MM.1S (cell line): Measurements from ENCODE around the gene SLC38A10.

Source experiments
- DNase-seq: peaks from one replicate; pipeline ENCODE4 v3.0.0-alpha.2; 2015
- H2AFZ ChIP-seq: fragments of 300-600 bp; sonication (generic); 2 replicates; pipeline ENCODE4 v1.6.0; 2016; ENCODE audit warnings: antibody characterized with exemption, low read length
- H3F3A ChIP-seq: fragments of 300-600 bp; sonication (generic); 2 replicates; pipeline ENCODE4 v1.6.1; 2016; ENCODE audit warnings: mild to moderate bottlenecking, antibody characterized with exemption, low read length, moderate library complexity, mixed read lengths; ENCODE audit not compliant: insufficient read depth
- H3K27ac ChIP-seq: fragments of 300-600 bp; sonication (generic); 2 replicates; pipeline ENCODE4 v1.5.1; 2016; ENCODE audit warnings: mild to moderate bottlenecking, low read length
- H3K27me3 ChIP-seq: fragments of 300-600 bp; sonication (generic); replicated peaks from 2 replicates; pipeline ENCODE4 v1.6.0; 2016; ENCODE audit warnings: low read length; ENCODE audit not compliant: insufficient read depth
- H3K36me3 ChIP-seq: fragments of 300-600 bp; sonication (generic); replicated peaks from 2 replicates; pipeline ENCODE4 v1.6.1; 2016; ENCODE audit warnings: mild to moderate bottlenecking, low read length, mixed read lengths; ENCODE audit not compliant: insufficient read depth
- H3K4me1 ChIP-seq: fragments of 300-600 bp; sonication (generic); 2 replicates; pipeline ENCODE4 v1.6.1; 2016; ENCODE audit warnings: low read length, mixed read lengths
- H3K4me2 ChIP-seq: fragments of 300-600 bp; sonication (generic); 2 replicates; pipeline ENCODE4 v1.6.0; 2016; ENCODE audit warnings: low read depth, low read length
- H3K4me3 ChIP-seq: fragments of 300-600 bp; sonication (generic); 2 replicates; pipeline ENCODE4 v1.5.1; 2016; ENCODE audit warnings: low read length, mixed read lengths
- H3K79me2 ChIP-seq: fragments of 300-600 bp; sonication (generic); 2 replicates; pipeline ENCODE4 v1.6.1; 2016; ENCODE audit warnings: mixed run types, low read length, mixed read lengths
- H3K9ac ChIP-seq: fragments of 300-600 bp; sonication (generic); 2 replicates; pipeline ENCODE4 v1.6.1; 2016; ENCODE audit warnings: low read length, mixed read lengths
- H3K9me2 ChIP-seq: fragments of 300-600 bp; sonication (generic); replicated peaks from 2 replicates; pipeline ENCODE4 v1.6.1; 2016; ENCODE audit warnings: mild to moderate bottlenecking, low read length, mixed read lengths; ENCODE audit not compliant: insufficient read depth
- H3K9me3 ChIP-seq: fragments of 300-600 bp; sonication (generic); replicated peaks from 2 replicates; pipeline ENCODE4 v1.6.1; 2016; ENCODE audit warnings: mild to moderate bottlenecking, low read length, mixed read lengths; ENCODE audit not compliant: insufficient read depth
- H4K20me1 ChIP-seq: fragments of 300-600 bp; sonication (generic); 2 replicates; pipeline ENCODE4 v1.6.1; 2016; ENCODE audit warnings: mild to moderate bottlenecking, low read length, moderate library complexity, mixed read lengths; ENCODE audit not compliant: insufficient read depth
- EZH2 ChIP-seq: fragments of 300-600 bp; sonication (generic); optimal IDR thresholded peaks from 2 replicates; pipeline ENCODE3; 2017; ENCODE audit warnings: low read depth, mild to moderate bottlenecking, antibody characterized with exemption, low read length, mixed read lengths
- EZH2phosphoT487 ChIP-seq: fragments of 300-600 bp; sonication (generic); IDR thresholded peaks from 2 replicates; pipeline ENCODE4 v1.6.1; 2018; ENCODE audit warnings: antibody characterized with exemption, low read length
- TF ChIP-seq, protein P1 (sequence below): fragments of 300-600 bp; sonication (generic); IDR thresholded peaks from 2 replicates; pipeline ENCODE4 v1.5.1; 2016; ENCODE audit warnings: antibody characterized with exemption, low read length, mixed read lengths

Gene SLC38A10

DNA sequence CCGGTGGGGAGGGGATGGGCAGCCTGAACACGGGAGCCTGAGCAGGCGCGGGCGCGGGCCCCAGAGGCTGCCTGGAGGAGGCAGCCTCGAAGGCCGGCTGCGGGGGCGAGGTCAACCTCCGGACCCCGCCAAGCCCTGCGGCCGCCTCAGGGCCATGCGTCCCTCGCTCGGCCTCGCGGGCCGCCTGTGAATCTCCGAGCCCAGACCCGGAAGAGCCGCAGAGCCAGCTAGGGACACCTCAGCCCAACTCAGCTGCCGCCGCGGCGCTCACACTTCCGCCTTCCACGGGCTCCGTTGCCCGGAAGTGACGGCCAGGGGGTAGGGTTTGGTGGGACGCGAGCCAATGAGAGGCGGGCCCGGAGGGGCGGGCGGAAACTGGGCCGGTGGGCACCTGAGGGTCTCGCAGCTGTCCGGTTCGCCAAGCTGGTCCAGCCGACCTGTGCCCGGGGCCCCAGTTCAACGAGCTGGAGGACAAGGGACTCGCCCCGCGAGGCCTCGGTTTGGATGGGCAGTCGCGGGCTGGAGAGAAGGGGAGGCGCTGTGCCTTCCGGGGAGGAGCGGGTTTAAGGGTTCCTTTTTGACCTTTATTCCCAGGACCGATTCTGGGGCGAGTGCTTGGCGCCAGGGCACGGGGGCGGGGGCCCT is at the start of gene SLC38A10:
TSS of gene SLC38A10 (minus strand) at position 277 of the 645 bp plus-strand sequence. CDS start 386 bp downstream, outside the sequence.
- peak within 1 kb of the TSS; percentile 89 for H3K4me3 ChIP-seq
- peak within 1 kb of the TSS; percentile 62; the same call in 1 of the 2 replicates for H3K27ac ChIP-seq
- H3K9ac ChIP-seq, result peak within 1 kb of the TSS; percentile 96
- no peaks in the 10 kb centered on the region for H3K9me3 ChIP-seq
- peak within 1 kb of the TSS; percentile 88 for H2AFZ ChIP-seq
- H3K4me1 ChIP-seq, result no peaks in the 10 kb centered on the region; the same call in 1 of the 2 replicates
- no peak for TF ChIP-seq EZH2phosphoT487
- TF ChIP-seq EZH2, result no peak
- TF ChIP-seq, protein P1, sequence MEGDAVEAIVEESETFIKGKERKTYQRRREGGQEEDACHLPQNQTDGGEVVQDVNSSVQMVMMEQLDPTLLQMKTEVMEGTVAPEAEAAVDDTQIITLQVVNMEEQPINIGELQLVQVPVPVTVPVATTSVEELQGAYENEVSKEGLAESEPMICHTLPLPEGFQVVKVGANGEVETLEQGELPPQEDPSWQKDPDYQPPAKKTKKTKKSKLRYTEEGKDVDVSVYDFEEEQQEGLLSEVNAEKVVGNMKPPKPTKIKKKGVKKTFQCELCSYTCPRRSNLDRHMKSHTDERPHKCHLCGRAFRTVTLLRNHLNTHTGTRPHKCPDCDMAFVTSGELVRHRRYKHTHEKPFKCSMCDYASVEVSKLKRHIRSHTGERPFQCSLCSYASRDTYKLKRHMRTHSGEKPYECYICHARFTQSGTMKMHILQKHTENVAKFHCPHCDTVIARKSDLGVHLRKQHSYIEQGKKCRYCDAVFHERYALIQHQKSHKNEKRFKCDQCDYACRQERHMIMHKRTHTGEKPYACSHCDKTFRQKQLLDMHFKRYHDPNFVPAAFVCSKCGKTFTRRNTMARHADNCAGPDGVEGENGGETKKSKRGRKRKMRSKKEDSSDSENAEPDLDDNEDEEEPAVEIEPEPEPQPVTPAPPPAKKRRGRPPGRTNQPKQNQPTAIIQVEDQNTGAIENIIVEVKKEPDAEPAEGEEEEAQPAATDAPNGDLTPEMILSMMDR, result no peak
- DNase-seq, result peak; percentile 89
- H3K4me2 ChIP-seq, result peak within 1 kb of the TSS; percentile 97
- peaks cover 21% of the 10 kb centered on the region for H3K27me3 ChIP-seq
- H3K36me3 ChIP-seq, result no peaks in the 10 kb centered on the region
- no peaks in the 10 kb centered on the region for H4K20me1 ChIP-seq
- H3K79me2 ChIP-seq, result peaks cover 46% of the 10 kb centered on the region
- no peaks in the 10 kb centered on the region for H3K9me2 ChIP-seq
- peaks cover 7% of the 10 kb centered on the region for H3F3A ChIP-seq

DNA sequence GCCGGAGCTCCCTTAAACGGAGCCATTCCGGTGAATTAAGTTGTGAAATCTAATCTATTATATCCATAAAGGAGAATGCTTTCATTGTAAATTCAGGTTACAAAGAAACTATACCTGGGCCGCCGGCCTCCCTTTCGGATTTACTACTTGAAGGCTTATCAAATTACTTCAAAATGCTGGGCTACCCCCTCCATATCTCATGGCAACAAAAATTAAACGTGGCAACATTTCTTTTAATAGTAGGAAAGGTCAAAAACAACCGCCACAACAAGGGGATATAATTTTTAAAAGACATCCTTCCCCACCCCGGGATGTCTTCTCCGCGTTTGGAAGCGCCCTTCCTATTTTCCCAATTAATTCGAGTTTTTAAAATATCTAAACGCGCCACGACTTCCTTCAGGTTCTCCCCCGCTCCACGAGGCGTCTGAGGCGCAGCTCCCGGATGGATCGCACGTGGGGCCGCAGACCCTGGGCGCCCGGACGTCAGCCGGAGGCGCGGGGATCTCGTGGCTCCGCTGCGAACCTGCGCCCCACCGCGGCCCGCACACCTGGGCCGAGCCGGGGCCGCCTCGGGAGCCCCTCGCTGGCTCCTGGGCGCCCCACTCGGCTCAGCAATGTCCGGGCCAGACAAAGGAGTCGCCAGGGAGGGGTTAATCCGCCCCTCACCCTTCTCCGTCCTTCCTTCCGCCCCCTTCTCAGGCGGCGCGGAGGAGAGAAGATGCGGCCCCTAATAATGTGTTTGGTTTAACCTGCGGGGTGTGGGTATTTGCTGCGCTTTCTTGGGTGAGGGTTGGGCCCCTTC is 47.4 kb upstream of the SLC38A10 start:
- H3K27ac ChIP-seq, result no peak overlapping the region

DNA sequence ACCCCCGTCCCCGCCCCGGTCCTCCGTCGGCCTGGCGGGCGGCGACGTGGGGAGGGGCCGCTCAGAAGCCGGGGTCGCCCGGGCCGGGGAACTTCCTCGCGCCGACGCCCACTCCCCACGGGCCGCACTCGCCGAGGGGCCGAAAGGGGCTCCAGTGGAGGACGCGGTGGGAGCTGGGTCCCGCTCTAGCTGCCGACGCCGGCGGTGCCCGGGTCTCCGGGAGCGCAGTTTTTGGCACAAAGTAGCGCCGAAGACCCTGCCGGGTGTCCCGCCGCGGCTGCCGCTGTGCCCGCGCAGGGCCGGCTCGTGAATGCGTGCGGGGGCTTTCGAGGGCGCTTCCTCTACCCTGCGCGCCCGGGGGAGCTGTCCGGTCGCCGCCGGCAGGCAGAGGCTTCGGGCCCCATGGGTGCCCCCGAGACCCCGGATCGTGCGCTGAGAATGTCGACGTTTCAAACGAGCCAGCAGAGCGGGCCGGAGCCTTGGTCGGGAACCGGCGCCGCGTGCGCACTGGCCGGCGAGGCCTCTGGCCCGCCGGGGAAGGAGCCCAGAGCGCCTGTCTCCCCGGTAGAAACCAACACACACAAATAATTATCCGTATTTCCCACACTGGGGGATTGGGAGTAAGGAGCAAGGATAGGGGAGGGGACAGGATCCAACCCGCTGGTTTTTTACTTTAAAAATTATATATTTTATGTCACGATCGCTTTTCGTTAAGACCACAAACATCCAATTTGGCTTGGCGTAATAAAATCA is 46.6 kb upstream of the SLC38A10 start:
- no peaks in the 10 kb centered on the region for H3K9me3 ChIP-seq
- H3K9ac ChIP-seq, result no peak overlapping the region
- H2AFZ ChIP-seq, result no peak overlapping the region
- H3K36me3 ChIP-seq, result no peaks in the 10 kb centered on the region
- no peak overlapping the region for H3K27ac ChIP-seq
- no peaks in the 10 kb centered on the region for H4K20me1 ChIP-seq
- peaks cover 7% of the 10 kb centered on the region; the same call in 1 of the 2 replicates for H3K4me1 ChIP-seq
- H3K4me3 ChIP-seq, result no peak overlapping the region
- no peak for DNase-seq
- TF ChIP-seq EZH2, result no peak
- TF ChIP-seq, protein P1, result no peak
- no peak for TF ChIP-seq EZH2phosphoT487
- no peaks in the 10 kb centered on the region for H3F3A ChIP-seq
- no peak overlapping the region for H3K4me2 ChIP-seq
- H3K9me2 ChIP-seq, result no peaks in the 10 kb centered on the region
- H3K79me2 ChIP-seq, result no peaks in the 10 kb centered on the region
- peaks cover 76% of the 10 kb centered on the region for H3K27me3 ChIP-seq

More for the DNA sequence above, 47.4 kb upstream of the SLC38A10 start:
- H3K4me2 ChIP-seq, result no peak overlapping the region
- H2AFZ ChIP-seq, result no peak overlapping the region
- peaks cover 76% of the 10 kb centered on the region for H3K27me3 ChIP-seq
- no peaks in the 10 kb centered on the region for H3K79me2 ChIP-seq
- no peak for TF ChIP-seq EZH2phosphoT487
- TF ChIP-seq, protein P1, result no peak
- TF ChIP-seq EZH2, result no peak
- no peaks in the 10 kb centered on the region for H3F3A ChIP-seq
- no peak overlapping the region for H3K4me3 ChIP-seq
- no peak overlapping the region for H3K9ac ChIP-seq
- H3K9me3 ChIP-seq, result no peaks in the 10 kb centered on the region
- H3K4me1 ChIP-seq, result peaks cover 7% of the 10 kb centered on the region; the same call in 1 of the 2 replicates
- H4K20me1 ChIP-seq, result no peaks in the 10 kb centered on the region
- no peaks in the 10 kb centered on the region for H3K36me3 ChIP-seq
- no peaks in the 10 kb centered on the region for H3K9me2 ChIP-seq
- no peak for DNase-seq
